HL-60 (cell line): Measurements from ENCODE around the gene SLC22A7.

ENCODE experiments used
- SPI1 ChIP-seq: IDR thresholded peaks from 2 replicates; pipeline ENCODE4 v1.6.1; 2012; ENCODE audit warnings: low read depth, mild to moderate bottlenecking, borderline replicate concordance
- TF ChIP-seq, protein P1 (sequence below): IDR thresholded peaks from one replicate; pipeline ENCODE4 v1.5.1; 2011; ENCODE audit warnings: low read length, control low read depth, inconsistent platforms; ENCODE audit not compliant: insufficient read depth

DNA sequence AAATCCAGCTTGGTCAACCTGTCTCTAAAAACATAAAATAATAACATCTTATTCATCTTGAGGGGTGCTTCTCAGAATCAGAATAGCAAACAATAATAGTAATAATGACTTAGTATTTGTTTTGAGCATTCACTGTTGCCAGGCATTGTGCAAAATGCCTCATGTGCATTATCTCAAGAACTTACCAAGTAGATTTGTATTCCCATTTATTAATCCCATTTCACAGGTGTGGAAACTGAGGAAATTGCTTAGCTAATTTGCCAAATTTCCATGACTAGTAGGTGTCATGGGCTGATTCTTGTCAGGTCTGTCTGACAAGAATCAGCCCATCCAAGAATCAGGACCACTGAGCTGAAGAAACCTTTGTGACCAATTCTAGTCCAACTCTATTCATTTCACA lies 49.3 kb upstream of the SLC22A7 start:
- TF ChIP-seq, protein P1, sequence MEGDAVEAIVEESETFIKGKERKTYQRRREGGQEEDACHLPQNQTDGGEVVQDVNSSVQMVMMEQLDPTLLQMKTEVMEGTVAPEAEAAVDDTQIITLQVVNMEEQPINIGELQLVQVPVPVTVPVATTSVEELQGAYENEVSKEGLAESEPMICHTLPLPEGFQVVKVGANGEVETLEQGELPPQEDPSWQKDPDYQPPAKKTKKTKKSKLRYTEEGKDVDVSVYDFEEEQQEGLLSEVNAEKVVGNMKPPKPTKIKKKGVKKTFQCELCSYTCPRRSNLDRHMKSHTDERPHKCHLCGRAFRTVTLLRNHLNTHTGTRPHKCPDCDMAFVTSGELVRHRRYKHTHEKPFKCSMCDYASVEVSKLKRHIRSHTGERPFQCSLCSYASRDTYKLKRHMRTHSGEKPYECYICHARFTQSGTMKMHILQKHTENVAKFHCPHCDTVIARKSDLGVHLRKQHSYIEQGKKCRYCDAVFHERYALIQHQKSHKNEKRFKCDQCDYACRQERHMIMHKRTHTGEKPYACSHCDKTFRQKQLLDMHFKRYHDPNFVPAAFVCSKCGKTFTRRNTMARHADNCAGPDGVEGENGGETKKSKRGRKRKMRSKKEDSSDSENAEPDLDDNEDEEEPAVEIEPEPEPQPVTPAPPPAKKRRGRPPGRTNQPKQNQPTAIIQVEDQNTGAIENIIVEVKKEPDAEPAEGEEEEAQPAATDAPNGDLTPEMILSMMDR, result no peak
- no peak for TF ChIP-seq SPI1
